ENCODE measurements around the gene PI4KA. TPM values are rescaled to one million over a fixed set of nuclear protein-coding genes. Genes with fewer than 3 reads are reported as not detected.

Gene PI4KA
- total RNA-seq, 4 donors from 2014 or later: 67.3 to 92.9 (median 76.5) TPM

GRCh38 chr22:20813056-20813455, 45.6 kb downstream of the PI4KA start:
- no peak for TF ChIP-seq CTCF (IDR thresholded peaks at IDR 0.05; ENCODE audit: low read depth)

- no peak for TF ChIP-seq CTCF (IDR thresholded peaks at IDR 0.05; ENCODE audit: low read depth)
Measured at GRCh38 chr22:20811971-20812660, 46.5 kb downstream of the PI4KA start.

GRCh38 chr22:20811171-20811570, 47.4 kb downstream of the PI4KA start:
- TF ChIP-seq CTCF (IDR thresholded peaks at IDR 0.05; ENCODE audit: low read depth): no peak

GRCh38 chr22:20810645-20811044, 48.0 kb downstream of the PI4KA start:
- TF ChIP-seq CTCF (IDR thresholded peaks at IDR 0.05; ENCODE audit: low read depth): no peak

GRCh38 chr22:20809538-20810185, 48.9 kb downstream of the PI4KA start:
- TF ChIP-seq CTCF (IDR thresholded peaks at IDR 0.05; ENCODE audit: low read depth): no peak

GRCh38 chr22:20808844-20809243, 49.8 kb downstream of the PI4KA start:
- TF ChIP-seq CTCF (IDR thresholded peaks at IDR 0.05; ENCODE audit: low read depth): no peak

GRCh38 chr22:20807315-20807752, 51.3 kb downstream of the PI4KA start:
- no peak for TF ChIP-seq CTCF (IDR thresholded peaks at IDR 0.05; ENCODE audit: low read depth)

Measured in subcutaneous adipose tissue (tissue), 4 donors.